ENCODE results near the gene GBX1.

GRCh38 chr7:151119055-151119415 is 48.5 kb downstream of the GBX1 start:
- TF ChIP-seq CTCF (IDR thresholded peaks at IDR 0.05) (no peak), POLR2A (IDR thresholded peaks at IDR 0.05) (no peak)

All from right lobe of liver (tissue), 4 donors.